Measurements from ENCODE around the gene CASR. TPM values are rescaled to one million over a fixed set of nuclear protein-coding genes. Genes with fewer than 3 reads are reported as not detected.

The CASR gene
- total RNA-seq, 1 experiment from 2014 or later = not detected

DNA sequence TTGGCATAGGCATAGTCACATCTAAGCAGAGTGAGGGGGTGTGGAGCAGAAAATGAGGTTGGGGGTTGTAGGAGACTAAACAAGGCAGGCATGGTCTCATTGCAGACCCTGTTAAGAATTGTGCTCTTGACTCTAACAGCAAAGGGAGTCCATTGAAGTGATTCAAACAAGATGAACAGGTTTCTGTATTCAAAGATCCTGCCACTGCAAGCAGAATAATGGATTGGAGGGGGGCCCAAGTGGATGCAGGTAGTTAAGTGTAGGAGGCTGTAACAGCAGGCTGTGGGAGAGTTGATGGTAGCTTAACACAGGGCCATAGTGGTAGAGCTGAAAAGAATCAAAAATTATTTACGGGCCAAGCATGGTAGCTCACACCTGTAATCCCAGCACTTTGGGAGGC is 34.4 kb downstream of the CASR start:
- ChIA-PET CTCF (no interaction called here), POLR2A (ENCODE audit: unreplicated experiment) (no interaction called here)
- no peak for TF ChIP-seq EZH2phosphoT487 (IDR thresholded peaks at IDR 0.05; ENCODE audit: borderline replicate concordance, low read length)
- no peak for TF ChIP-seq CTCF (conservative IDR thresholded peaks at IDR 0.05; ENCODE audit: low read depth, low read length)
- no peak for TF ChIP-seq EZH2 (IDR thresholded peaks at IDR 0.05; ENCODE audit: low read length, unreplicated experiment)
- intact Hi-C loops (cut with micrococcal nuclease) = no loop called here
- Histone ChIP-seq H2AFZ (ENCODE audit: low read length) (no peak overlapping the region), H3K36me3 (ENCODE audit: low read depth, low read length) (no peaks in the 10 kb centered on the region), H3F3A (ENCODE audit: low read length, unreplicated experiment) (no peaks in the 10 kb centered on the region), H3K4me2 (ENCODE audit: low read length) (no peak overlapping the region), H3K9me3 (ENCODE audit: low read length) (no peaks in the 10 kb centered on the region), H3K27ac (ENCODE audit: low read length) (no peak overlapping the region), H3K79me2 (ENCODE audit: low read length) (no peaks in the 10 kb centered on the region), H3K9ac (ENCODE audit: low read length) (no peak overlapping the region), H4K20me1 (ENCODE audit: low read length) (no peaks in the 10 kb centered on the region), H3K4me3 (ENCODE audit: low read length) (no peak overlapping the region), H3K27me3 (ENCODE audit: low read length) (peaks cover 80% of the 10 kb centered on the region), H3K4me1 (ENCODE audit: insufficient read depth, low read length) (no peaks in the 10 kb centered on the region), H3K9me2 (replicated peaks; ENCODE audit: low read length) (no peaks in the 10 kb centered on the region)
- no TSS peak for BruUV-seq (replicated peaks)
- no peak for DNase-seq
- ATAC-seq = no peak

DNA sequence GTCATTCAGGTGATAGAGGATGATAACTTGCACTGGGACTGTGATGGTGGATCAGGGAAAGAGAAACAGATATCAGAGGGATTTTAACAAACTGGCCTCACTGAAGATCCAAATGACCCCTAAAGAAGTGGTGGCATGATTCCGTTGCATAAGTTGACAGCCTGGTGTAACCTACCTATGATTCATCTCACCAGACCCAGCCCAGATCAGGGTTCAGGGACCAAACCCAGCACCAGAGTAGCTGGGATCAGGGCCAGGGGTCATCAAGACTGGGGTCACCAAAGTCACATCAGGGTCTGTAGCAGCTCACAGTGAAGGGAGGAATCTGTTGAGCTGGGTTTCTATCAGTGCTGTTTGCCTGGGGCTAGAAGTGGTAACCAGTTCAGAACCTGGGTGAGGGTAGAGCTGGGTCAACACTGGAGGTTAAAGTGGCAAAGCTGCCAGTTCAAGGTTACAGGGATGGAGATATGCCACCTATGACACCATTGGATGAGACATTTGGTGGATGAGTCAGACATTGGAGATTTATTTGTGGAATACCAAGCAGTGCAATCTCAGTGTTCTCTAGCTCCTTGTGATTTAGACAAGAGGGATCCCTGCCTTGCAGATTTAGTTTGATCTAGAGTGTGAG is 35.9 kb downstream of the CASR start:
- Histone ChIP-seq H3K4me3 (ENCODE audit: low read length) (no peak overlapping the region), H3K36me3 (ENCODE audit: low read depth, low read length) (no peaks in the 10 kb centered on the region), H3K9me2 (replicated peaks; ENCODE audit: low read length) (no peaks in the 10 kb centered on the region), H3K27ac (ENCODE audit: low read length) (no peak overlapping the region), H3K79me2 (ENCODE audit: low read length) (no peaks in the 10 kb centered on the region), H3K27me3 (ENCODE audit: low read length) (peaks cover 81% of the 10 kb centered on the region), H3K4me2 (ENCODE audit: low read length) (no peak overlapping the region), H2AFZ (ENCODE audit: low read length) (no peak overlapping the region), H3K9ac (ENCODE audit: low read length) (no peak overlapping the region), H4K20me1 (ENCODE audit: low read length) (no peaks in the 10 kb centered on the region), H3K4me1 (ENCODE audit: insufficient read depth, low read length) (no peaks in the 10 kb centered on the region), H3F3A (ENCODE audit: low read length, unreplicated experiment) (no peaks in the 10 kb centered on the region), H3K9me3 (ENCODE audit: low read length) (no peaks in the 10 kb centered on the region)
- intact Hi-C loops (cut with micrococcal nuclease) = no loop called here
- TF ChIP-seq CTCF (conservative IDR thresholded peaks at IDR 0.05; ENCODE audit: low read depth, low read length) (no peak), EZH2 (IDR thresholded peaks at IDR 0.05; ENCODE audit: low read length, unreplicated experiment) (no peak), EZH2phosphoT487 (IDR thresholded peaks at IDR 0.05; ENCODE audit: borderline replicate concordance, low read length) (no peak)
- BruUV-seq (replicated peaks) = no TSS peak
- ChIA-PET CTCF (interaction anchor here (0.6 kb wide), 1 partner anchor 961 kb away, joined by 4 read pairs; no protein-coding TSS in a partner anchor), POLR2A (ENCODE audit: unreplicated experiment) (no interaction called here)
- ATAC-seq = no peak
- DNase-seq = no peak

GRCh38 chr3:122227036-122227781 is 43.7 kb downstream of the CASR start:
- CTCF ChIA-PET = no interaction called here
- ATAC-seq = no peak; the same call in 1 of the 2 replicates
- peaks cover 58% of the 10 kb centered on the region for H3K27me3 ChIP-seq (ENCODE audit: low read length)
- no TSS peak for BruUV-seq (replicated peaks)
- no peaks in the 10 kb centered on the region for H3K79me2 ChIP-seq (ENCODE audit: low read length)
- DNase-seq = no peak
- no peaks in the 10 kb centered on the region for H3K9me3 ChIP-seq (ENCODE audit: low read length)
- POLR2A ChIA-PET (ENCODE audit: unreplicated experiment) = no interaction called here
- no peaks in the 10 kb centered on the region for H3K36me3 ChIP-seq (ENCODE audit: low read depth, low read length)
- H3K4me3 ChIP-seq (ENCODE audit: low read length) = no peak overlapping the region
- H2AFZ ChIP-seq (ENCODE audit: low read length) = no peak overlapping the region
- intact Hi-C loops (cut with micrococcal nuclease) = no loop called here
- no peaks in the 10 kb centered on the region for H3F3A ChIP-seq (ENCODE audit: low read length, unreplicated experiment)
- H3K27ac ChIP-seq (ENCODE audit: low read length) = no peak overlapping the region
- no peaks in the 10 kb centered on the region for H3K4me1 ChIP-seq (ENCODE audit: insufficient read depth, low read length)
- H3K9me2 ChIP-seq (replicated peaks; ENCODE audit: low read length) = no peaks in the 10 kb centered on the region
- no peak overlapping the region for H3K4me2 ChIP-seq (ENCODE audit: low read length)
- no peak overlapping the region for H3K9ac ChIP-seq (ENCODE audit: low read length)
- no peaks in the 10 kb centered on the region for H4K20me1 ChIP-seq (ENCODE audit: low read length)
- no peak for TF ChIP-seq EZH2 (IDR thresholded peaks at IDR 0.05; ENCODE audit: low read length, unreplicated experiment)
- TF ChIP-seq EZH2phosphoT487 (IDR thresholded peaks at IDR 0.05; ENCODE audit: borderline replicate concordance, low read length) = no peak
- TF ChIP-seq CTCF (conservative IDR thresholded peaks at IDR 0.05; ENCODE audit: low read depth, low read length) = no peak

Data from PC-3 (cell line).